Measurements from ENCODE around the gene CDH6. TPM values are rescaled to one million over a fixed set of nuclear protein-coding genes. Genes with fewer than 3 reads are reported as not detected.

The CDH6 gene
- total and polyA plus RNA-seq, 10 of the 15 experiments (the other 5 are each of a cell fraction or from before 2014, with no cell fraction given) = 0.01 TPM; not detected in 9

- FAIRE-seq = no peak
- in situ Hi-C loops (cut with MboI) (no loop called here), intact Hi-C loops (cut with micrococcal nuclease; ENCODE audit: unreplicated experiment) (no loop called here)
- RAD21 ChIA-PET (ENCODE audit: unreplicated experiment) = no interaction called here
- Histone ChIP-seq H3K36me3 (ENCODE audit: control insufficient read depth in 2 of 2, insufficient read depth in 2 of 2, low read length in 1 of 2) (no peaks in the 10 kb centered on the region), H3K79me2 (ENCODE audit: control insufficient read depth, insufficient read depth, low read length) (no peaks in the 10 kb centered on the region), H2AFZ (ENCODE audit: control insufficient read depth, low read depth, low read length) (no peak overlapping the region), H3K4me3 (no peak overlapping the region), H3K4me2 (ENCODE audit: control insufficient read depth, insufficient read depth) (no peak overlapping the region), H3K27ac (ENCODE audit: control insufficient read depth, insufficient read depth) (no peak overlapping the region), H3K27me3 (replicated peaks in 1 of 2; ENCODE audit: control insufficient read depth in 2 of 2, insufficient read depth in 2 of 2, low read length in 1 of 2) (no peaks in the 10 kb centered on the region), H3K9me3 (replicated peaks; ENCODE audit: control insufficient read depth, insufficient read depth, low read length) (no peaks in the 10 kb centered on the region), H3K4me1 (ENCODE audit: control insufficient read depth, insufficient read depth, low read length) (no peaks in the 10 kb centered on the region), H3K9ac (ENCODE audit: control insufficient read depth, insufficient read depth, low read length) (no peak overlapping the region), H4K20me1 (ENCODE audit: control insufficient read depth, insufficient read depth) (no peaks in the 10 kb centered on the region)
- BruUV-seq (replicated peaks) = no TSS peak
- CTCF ChIA-PET = no interaction called here
- SMC1A ChIA-PET (ENCODE audit: uncharacterized antibody, unreplicated experiment) = no interaction called here
- POLR2A ChIA-PET = no interaction called here
- no peak for ATAC-seq
- no peak for TF ChIP-seq ZNF207 (IDR thresholded peaks at IDR 0.05; ENCODE audit: borderline replicate concordance)
- no peak for TF ChIP-seq ZNF592 (IDR thresholded peaks at IDR 0.05)
- TF ChIP-seq CHD4 (IDR thresholded peaks at IDR 0.05) = no peak
- TF ChIP-seq YBX1 (IDR thresholded peaks at IDR 0.05) = no peak
- no peak for TF ChIP-seq CREM (IDR thresholded peaks at IDR 0.05; ENCODE audit: low read depth)
- TF ChIP-seq TAF1 (IDR thresholded peaks at IDR 0.05; ENCODE audit: borderline replicate concordance, low read depth, low read length) = no peak
- no peak for TF ChIP-seq PBX3 (IDR thresholded peaks at IDR 0.05; ENCODE audit: insufficient replicate concordance, low read depth, low read length)
- TF ChIP-seq EZH2 (IDR thresholded peaks at IDR 0.05; ENCODE audit: borderline replicate concordance, control insufficient read depth, low read depth, low read length) = no peak
- TF ChIP-seq USF2 (IDR thresholded peaks at IDR 0.05; ENCODE audit: borderline replicate concordance, low read depth, low read length) = no peak
- TF ChIP-seq ATF7 (IDR thresholded peaks at IDR 0.05; ENCODE audit: low read depth) = no peak
- no peak for TF ChIP-seq SMARCA5 (IDR thresholded peaks at IDR 0.05)
- no peak for TF ChIP-seq PKNOX1 (IDR thresholded peaks at IDR 0.05)
- no peak for TF ChIP-seq SUZ12 (IDR thresholded peaks at IDR 0.05; ENCODE audit: unreplicated experiment)
- no peak for DNase-seq (ENCODE audit: low read depth, low spot score)
- 0% methylated on average over 2 of the region's 2 CpGs for WGBS (ENCODE audit: insufficient coverage, insufficient replicate concordance, low lambda C conversion rate, missing lambda C conversion rate)
These were observed 31.7 kb upstream of the CDH6 start for GRCh38 chr5:31161781-31162181.
